HG03439 (cell line): ENCODE results near the gene ACAP1.
"Not testable (repeated sequence)": the region's sequence is repeated elsewhere in the genome, so short reads cannot be mapped to it uniquely, and the experiment has no call there.

Source experiments
- ATAC-seq: cut with Tn5 transposase; IDR thresholded peaks from one replicate; pipeline ENCODE4 v1.9.1; 2021; ENCODE audit warnings: mild to moderate bottlenecking, moderate library complexity; ENCODE audit not compliant: unreplicated experiment

ACAP1 gene

DNA sequence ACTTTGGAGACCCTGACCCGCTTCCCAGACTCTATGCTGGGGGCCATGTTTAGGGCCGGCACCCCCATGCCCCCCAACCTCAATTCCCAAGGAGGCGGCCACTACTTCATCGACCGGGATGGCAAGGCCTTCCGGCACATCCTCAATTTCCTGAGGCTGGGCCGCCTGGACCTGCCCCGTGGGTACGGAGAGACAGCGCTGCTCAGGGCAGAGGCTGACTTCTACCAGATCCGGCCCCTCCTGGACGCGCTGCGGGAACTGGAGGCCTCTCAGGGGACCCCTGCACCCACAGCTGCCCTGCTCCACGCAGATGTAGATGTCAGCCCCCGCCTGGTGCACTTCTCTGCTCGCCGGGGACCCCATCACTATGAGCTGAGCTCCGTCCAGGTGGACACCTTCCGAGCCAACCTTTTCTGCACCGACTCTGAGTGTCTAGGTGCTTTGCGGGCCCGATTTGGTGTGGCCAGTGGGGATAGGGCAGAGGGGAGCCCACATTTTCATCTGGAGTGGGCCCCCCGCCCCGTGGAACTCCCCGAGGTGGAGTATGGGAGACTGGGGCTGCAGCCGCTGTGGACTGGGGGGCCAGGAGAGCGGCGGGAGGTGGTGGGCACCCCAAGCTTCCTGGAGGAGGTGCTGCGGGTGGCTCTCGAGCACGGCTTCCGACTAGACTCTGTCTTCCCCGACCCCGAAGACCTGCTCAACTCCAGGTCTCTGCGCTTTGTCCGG is 16.7 kb downstream of the ACAP1 start:
- ATAC-seq: no peak

DNA sequence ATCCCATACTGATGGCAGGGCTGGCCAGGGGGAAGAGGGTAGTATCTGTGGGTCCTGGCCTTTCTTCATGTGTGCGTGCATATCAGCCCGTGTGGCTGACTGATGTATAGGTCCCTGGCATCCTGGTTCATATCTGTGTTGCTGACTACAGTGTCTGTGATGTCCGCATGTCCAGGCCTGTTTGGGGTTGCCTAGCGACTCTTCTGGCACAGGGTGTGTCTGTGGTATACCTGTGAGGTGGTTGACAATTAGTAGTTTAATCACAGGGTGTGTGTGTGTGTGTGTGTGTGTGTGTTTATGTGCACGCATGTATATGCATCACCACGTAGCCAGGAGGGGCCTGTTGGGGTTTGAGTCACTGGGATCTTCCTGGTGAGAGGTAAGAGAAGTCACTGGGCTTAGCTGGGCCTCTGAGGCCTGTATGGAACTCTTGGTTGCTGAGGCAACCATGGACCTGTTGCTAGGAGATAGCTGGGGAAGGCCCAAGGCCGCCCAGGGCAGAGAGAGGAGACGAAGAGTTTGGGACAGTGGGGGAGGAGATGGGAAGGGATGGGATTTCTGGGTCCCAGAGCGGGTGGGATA is 18.0 kb downstream of the ACAP1 start:
- no peak for ATAC-seq

GRCh38 chr17:7355053-7355452 is 18.7 kb downstream of the ACAP1 start, which contains the start of gene TMEM95:
TSS of gene TMEM95 (plus strand) at chr17:7355156. CDS start at chr17:7355205, 49 bp downstream.
- no peak for ATAC-seq

- no peak for ATAC-seq
Observed at GRCh38 chr17:7355573-7355972, 19.2 kb downstream of the ACAP1 start.

GRCh38 chr17:7356072-7356549 is 19.8 kb downstream of the ACAP1 start:
- ATAC-seq: no peak

DNA sequence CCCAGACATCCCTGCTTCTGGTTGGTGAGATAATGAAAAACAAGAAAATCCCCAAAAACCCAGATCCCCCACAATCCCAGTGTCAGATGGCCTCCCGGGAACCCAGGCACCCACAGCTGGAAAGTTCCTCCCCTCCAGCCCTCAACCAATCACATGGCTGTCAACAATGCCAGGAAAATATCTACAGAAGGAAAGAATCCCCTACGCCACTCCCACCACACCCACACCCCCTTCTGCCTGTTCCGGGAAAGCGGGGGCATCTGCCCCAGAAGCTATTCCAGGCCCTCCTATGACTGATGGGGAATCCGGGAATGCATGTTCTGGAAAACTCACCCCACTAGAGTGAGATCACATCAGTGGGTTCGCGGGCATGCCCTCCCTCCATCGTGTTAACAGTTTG is 20.4 kb downstream of the ACAP1 start:
- no peak for ATAC-seq

DNA sequence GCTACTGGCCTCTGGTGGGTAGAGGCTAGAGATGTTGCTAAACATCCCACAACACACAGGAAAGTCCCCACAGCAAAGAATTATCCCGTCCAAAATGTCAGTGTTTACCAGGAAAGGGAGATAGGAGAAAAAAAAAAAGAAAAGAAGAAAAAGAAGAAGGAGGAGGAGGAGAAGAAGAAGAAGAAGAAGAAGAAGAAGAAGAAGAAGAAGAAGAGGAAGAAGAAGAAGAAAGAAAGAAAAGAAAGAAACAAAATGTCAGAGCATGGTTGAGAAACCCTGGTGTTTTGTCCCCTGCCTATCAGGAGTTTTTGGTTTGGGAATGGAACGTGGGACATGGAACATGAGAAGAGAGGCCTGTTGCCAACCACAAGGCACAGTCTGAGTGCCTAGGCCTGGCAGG is 21.1 kb downstream of the ACAP1 start:
- no peak for ATAC-seq

GRCh38 chr17:7361906-7362305 is 25.6 kb downstream of the ACAP1 start:
- no peak for ATAC-seq

DNA sequence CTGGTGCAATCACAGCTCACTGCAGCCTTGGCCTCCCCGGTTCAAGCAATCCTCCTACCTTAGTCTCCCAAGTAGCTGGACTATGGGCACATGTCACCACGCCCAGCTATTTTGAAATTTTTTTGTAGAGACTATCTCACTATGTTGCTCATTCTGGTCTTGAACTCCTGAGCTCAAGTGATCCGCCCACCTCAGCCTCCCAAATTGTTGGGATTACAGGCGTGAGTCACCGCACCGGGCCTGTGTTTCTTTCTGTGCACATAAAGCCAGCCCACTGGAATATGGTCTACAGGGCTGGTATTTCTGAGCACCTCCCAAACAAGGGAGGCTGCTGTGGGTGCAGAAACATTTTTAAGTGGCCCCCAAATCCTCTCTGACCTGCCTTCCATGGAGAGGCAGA is 27.0 kb downstream of the ACAP1 start:
- ATAC-seq: no peak

- ATAC-seq: not testable (repeated sequence)
Observed at GRCh38 chr17:7365963-7366362, 29.6 kb downstream of the ACAP1 start.

DNA sequence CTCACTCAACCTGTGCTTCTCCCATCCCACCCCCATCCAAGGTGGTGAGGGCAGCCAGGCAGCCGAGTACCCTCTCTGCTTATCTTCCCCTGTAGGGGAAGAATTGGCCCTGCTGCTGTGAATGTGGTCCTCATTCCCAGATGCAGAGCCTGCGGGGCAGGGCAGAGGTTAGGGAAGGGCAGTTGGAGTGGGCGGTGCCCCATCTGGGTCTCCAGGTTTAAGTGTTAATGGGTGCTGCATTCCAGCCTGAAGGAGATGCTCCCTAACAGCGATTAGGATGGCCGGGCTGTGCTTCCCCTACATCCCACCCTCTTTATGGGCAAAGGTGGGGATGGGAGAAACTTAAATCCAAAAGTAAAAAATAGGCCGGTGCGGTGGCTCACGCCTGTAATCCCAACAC is 30.8 kb downstream of the ACAP1 start:
- ATAC-seq: no peak

- no peak for ATAC-seq
Observed at GRCh38 chr17:7367918-7368598, 31.7 kb downstream of the ACAP1 start.

DNA sequence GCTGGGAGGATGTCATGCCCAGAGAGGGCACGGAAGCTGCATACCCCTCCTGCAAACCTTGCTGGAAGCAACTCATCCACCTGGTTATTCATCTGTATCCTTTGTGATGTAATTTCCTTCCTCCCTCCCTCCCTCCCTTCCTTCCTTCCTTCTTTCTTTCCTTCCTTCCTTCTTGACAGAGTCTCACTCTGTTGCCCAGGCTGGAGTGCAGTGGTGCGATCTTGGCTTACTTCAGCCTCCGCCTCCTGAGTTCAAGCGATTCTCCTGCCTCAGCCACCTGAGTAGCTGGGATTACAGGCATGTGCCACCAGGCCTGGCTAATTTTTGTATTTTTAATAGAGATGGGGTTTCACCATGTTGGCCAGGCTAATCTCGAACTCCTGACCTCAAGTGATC is 32.3 kb downstream of the ACAP1 start:
- not testable (repeated sequence) for ATAC-seq

DNA sequence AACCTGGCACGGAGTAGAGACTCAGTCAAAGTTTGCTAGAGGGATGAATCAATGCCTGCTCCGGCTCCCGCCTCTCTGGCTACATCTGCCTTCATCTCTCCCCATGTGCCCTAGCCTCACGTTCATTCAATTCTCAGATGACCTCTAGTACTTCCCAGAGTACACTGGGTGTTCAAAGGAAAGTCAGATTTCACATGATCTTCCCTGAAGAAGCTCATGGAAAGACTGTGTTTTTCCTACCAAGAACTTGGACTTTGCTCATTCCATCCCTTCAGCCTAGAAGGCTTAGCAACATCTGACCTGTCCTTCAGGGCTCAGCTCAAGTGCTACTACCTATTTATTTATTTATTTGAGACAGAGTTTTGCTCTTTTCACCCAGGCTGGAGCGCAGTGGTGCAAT is 33.5 kb downstream of the ACAP1 start:
- ATAC-seq: no peak

DNA sequence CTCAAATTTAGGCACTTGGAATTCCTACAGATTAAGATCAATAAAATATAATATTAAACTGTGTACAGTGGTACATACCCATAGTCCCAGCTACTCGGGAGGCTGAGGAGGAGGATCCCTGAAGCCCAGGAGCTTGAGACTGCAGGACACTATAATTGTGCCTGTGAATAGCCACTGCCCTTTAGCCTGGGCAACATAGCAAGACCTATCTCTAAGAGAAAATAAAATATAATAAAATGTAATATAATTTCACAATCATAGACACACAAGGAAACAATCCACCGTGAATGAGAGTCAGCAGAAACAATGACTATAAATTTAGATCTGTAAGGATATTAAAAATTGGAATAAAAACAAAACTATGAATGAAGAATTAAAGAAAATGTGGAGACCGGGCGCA is 34.5 kb downstream of the ACAP1 start:
- ATAC-seq: no peak

- no peak for ATAC-seq
Observed at GRCh38 chr17:7374353-7374752, 38.0 kb downstream of the ACAP1 start.

DNA sequence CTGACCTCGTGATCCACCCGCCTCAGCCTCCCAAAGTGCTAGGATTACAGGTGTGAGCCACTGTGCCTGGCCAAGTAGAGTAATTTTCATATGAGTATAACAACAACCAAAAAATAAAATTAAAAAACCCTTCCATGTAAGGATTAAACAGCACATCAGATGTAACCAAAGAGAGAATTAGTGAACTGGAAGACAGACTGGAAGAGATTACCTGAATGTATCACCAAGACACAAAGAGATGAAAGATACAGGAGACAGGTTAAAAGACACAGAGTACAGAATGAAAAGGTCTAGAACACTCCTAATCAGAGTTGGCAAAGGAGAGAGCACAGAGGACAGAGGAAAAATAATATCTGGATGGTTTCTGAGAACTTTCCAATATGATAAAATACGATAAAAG is 42.8 kb downstream of the ACAP1 start:
- ATAC-seq: no peak

- no peak for ATAC-seq
Observed at GRCh38 chr17:7380321-7380720, 44.0 kb downstream of the ACAP1 start.

DNA sequence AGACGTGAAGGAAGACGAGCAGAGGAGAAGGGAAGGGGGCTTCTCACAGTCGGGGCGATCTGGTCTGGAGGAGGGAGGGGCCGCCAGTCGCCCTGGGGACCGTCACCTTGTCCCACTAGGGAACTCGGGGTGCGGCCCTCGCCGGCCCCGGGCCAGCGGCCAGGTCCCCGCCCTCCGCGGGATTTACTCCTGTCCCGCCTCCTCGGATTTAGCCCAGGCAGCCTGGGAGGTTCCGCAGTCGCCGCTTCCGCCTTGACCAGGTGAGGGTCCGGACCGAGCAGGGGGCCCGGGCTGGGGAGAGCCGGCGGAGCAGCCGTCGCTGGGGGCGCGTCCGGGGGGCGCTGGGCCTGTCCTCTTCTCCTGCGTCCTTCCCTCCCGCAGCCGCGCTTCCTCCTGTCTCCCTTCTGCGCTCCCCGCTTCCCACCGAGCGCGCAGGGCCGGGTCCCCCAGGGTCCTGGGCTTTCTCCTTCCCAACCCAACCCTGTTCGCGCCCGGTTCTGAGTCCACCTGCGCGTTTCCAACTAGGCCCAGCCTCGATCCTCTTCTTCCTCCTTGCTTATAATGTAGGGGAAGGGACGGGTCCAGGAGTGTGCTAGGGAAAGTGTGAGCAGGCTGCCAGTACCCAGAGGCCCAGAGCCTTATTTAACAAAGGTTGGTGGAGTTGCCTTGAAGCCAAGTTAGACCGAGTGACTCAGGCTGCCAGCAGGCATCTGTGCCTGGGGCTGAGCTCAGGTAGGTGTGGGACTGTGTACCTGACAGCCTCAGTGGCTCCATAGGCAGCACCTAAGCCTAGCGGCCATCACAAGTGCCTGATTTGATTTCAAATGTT is 44.7 kb downstream of the ACAP1 start, which contains the start of gene TNK1:
Gene TNK1, plus strand, starts transcription at position 235 of the 829 bp plus-strand sequence. CDS start 1,838 bp downstream, outside the sequence.
- no peak for ATAC-seq

DNA sequence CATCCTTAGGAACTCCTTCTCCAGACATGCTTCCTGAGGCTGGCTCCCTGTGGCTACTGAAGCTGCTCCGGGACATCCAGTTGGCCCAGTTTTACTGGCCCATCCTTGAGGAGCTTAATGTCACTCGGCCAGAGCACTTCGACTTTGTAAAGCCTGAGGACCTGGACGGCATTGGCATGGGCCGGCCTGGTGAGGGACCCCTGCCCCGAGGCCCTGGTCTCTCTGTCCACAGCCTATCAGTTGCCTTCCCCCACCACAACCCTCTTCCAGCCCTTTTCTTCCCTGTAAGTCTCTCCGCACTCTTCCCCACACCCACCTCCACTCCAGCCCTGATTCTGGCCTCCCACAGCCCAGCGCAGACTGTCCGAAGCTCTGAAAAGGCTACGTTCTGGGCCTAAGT is 46.6 kb downstream of the ACAP1 start:
- no peak for ATAC-seq

DNA sequence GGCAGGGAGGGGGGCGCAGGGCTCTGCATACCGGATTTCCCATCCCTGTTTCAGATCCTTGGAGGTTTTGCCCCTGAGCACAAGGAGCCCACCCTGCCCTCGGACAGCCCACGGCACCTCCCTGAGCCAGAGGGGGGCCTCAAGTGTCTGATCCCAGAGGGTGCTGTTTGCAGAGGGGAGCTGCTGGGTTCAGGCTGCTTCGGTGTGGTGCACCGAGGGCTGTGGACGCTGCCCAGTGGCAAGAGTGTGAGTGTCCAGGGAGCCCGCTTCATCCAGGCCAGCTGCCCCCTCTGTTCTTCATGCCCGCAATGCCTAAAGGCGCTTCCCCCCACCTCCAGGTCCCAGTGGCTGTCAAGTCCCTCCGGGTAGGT is 47.0 kb downstream of the ACAP1 start:
- no peak for ATAC-seq
